ENCODE data around the gene DMRTA2. TPM values are rescaled to one million over a fixed set of nuclear protein-coding genes. Genes with fewer than 3 reads are reported as not detected.

Gene DMRTA2
- total and polyA plus RNA-seq, 2 of the 8 experiments (the other 6 are each of a cell fraction or from before 2014, with no cell fraction given): not detected

DNA sequence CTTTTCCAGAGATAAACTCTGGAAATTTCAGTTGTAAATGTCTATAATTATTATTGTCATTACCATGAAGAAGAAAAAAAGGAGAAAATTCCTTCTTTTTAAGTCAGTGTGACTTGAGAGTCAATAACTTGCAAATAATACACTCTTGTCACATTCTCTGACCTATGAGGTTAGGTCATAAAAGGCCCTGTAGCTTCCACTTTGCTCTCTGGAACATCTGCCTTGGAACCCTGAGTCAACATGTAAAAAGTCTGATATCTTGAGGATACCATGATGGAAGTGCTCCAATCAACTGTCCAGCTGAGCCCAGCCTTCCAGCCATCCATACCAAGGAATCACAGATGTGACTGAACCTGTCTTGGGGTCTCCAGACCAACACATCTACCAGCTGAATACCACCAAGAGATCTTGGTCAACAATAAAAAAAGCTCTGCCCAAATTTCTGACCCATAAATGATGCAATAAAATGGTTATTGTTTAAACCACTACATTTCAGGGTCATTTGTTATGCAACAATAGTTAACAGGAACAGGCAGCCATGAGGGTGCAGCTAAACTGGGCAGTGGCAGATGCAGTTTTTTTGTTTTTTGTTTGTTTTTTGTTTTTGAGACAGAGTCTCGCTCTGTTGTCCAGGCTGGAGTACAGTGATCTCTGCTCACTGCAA lies 10.3 kb downstream of the DMRTA2 start:
- Histone ChIP-seq H2BK20ac (ENCODE audit: low read length) (no peak overlapping the region), H2BK120ac (replicated peaks; ENCODE audit: low read depth, low read length) (no peak overlapping the region), H4K8ac (ENCODE audit: extremely low read depth, insufficient read depth, low read length) (no peak overlapping the region), H2BK15ac (ENCODE audit: low read length) (no peak overlapping the region), H4K5ac (ENCODE audit: insufficient read length, low read depth, low read length) (no peak overlapping the region), H3K18ac (ENCODE audit: extremely low read depth, low read length) (no peak overlapping the region), H3K4me2 (ENCODE audit: insufficient read depth in 1 of 2, low read depth in 2 of 2, low read length in 2 of 2) (no peak overlapping the region), H4K20me1 (replicated peaks in 1 of 2; ENCODE audit: control insufficient read depth in 1 of 2, insufficient read depth in 2 of 2, low read length in 2 of 2) (peaks cover 3 to 12% of the 10 kb centered on the region in 2 experiments), H3K27ac (ENCODE audit: low read depth, low read length) (no peak overlapping the region), H3K56ac (replicated peaks; ENCODE audit: insufficient read length, low read depth, low read length) (no peak overlapping the region), H2BK12ac (ENCODE audit: low read depth, low read length) (no peak overlapping the region), H2AK5ac (ENCODE audit: low read depth, low read length) (no peak overlapping the region), H3K36me3 (ENCODE audit: control insufficient read depth in 2 of 4, insufficient read depth in 4 of 4, low read length in 3 of 4) (no peaks in the 10 kb centered on the region), H3K23me2 (ENCODE audit: low read depth, low read length) (peaks cover 1% of the 10 kb centered on the region), H3K79me2 (ENCODE audit: control insufficient read depth in 1 of 2, insufficient read depth in 2 of 2, low read length in 2 of 2) (no peaks in the 10 kb centered on the region), H3K9ac (replicated peaks in 1 of 4; ENCODE audit: extremely low read depth in 1 of 4, low read depth in 3 of 4, low read length in 3 of 4) (no peak overlapping the region), H3K4me3 (ENCODE audit: extremely low read depth in 1 of 4, insufficient read depth in 2 of 4, low read depth in 3 of 4, low read length in 4 of 4) (no peak overlapping the region), H3K4me1 (replicated peaks in 1 of 4; ENCODE audit: control insufficient read depth in 3 of 4, insufficient read depth in 4 of 4, low read length in 3 of 4) (peaks cover 0 to 12% (median 8%) of the 10 kb centered on the region in 4 experiments; a peak in 5 of 7 replicates), H3K9me3 (ENCODE audit: insufficient read depth in 2 of 2, low read depth in 1 of 2, low read length in 1 of 2) (peaks cover 0 to 3% of the 10 kb centered on the region in 2 experiments; a peak in 1 of 4 replicates), H3K14ac (ENCODE audit: insufficient read length) (no peak overlapping the region), H3K27me3 (replicated peaks in 1 of 4; ENCODE audit: control insufficient read depth in 3 of 4, extremely low read depth in 1 of 4, insufficient read depth in 3 of 4, low read length in 3 of 4) (peaks cover 50 to 58% (median 53%) of the 10 kb centered on the region in 4 experiments), H3K4ac (replicated peaks; ENCODE audit: insufficient read length, low read depth, low read length) (no peak overlapping the region), H2BK5ac (ENCODE audit: low read depth, low read length) (no peak overlapping the region), H2AFZ (ENCODE audit: low read length) (no peak overlapping the region), H4K91ac (replicated peaks; ENCODE audit: insufficient read length, low read length) (no peak overlapping the region), H3K79me1 (ENCODE audit: low read depth, low read length) (no peaks in the 10 kb centered on the region), H3K23ac (ENCODE audit: insufficient read length) (no peak overlapping the region)
- FAIRE-seq (no peak), DNase-seq (ENCODE audit: low read depth in 1 of 2, low spot score in 2 of 2) (no peak)
- ChIA-PET CTCF (ENCODE audit: partially characterized antibody) (interaction anchor here (1.2 to 3.8 kb wide), 5 partner anchors 11 to 192 kb away, joined by 4 to 30 read pairs (median 6); no protein-coding TSS in a partner anchor), POLR2A (ENCODE audit: partially characterized antibody) (interaction anchor here (1.4 kb wide), 1 partner anchor 12 kb away, joined by 3 read pairs; no protein-coding TSS in a partner anchor)
- 90% methylated on average over 1 of the region's 1 CpG; no CpG with 5 or more reads in 1 of the 2 experiments for WGBS, 2 experiments (ENCODE audit: extremely low coverage in 1 of 2, insufficient coverage in 1 of 2, insufficient read length in 1 of 2, insufficient replicate concordance in 2 of 2, low coverage in 1 of 2, low lambda C conversion rate in 2 of 2, missing lambda C conversion rate in 1 of 2)
- TF ChIP-seq RFX5 (IDR thresholded peaks at IDR 0.05; ENCODE audit: borderline replicate concordance, low read depth, low read length) (no peak), JUND (IDR thresholded peaks at IDR 0.05; ENCODE audit: low read length) (no peak), GABPA (IDR thresholded peaks at IDR 0.05; ENCODE audit: borderline replicate concordance, insufficient read depth, low read length) (no peak), HDAC2 (IDR thresholded peaks at IDR 0.05; ENCODE audit: borderline replicate concordance in 1 of 2, low read depth in 2 of 2, low read length in 2 of 2) (no peak), FOSL1 (IDR thresholded peaks at IDR 0.05; ENCODE audit: insufficient read depth, low read depth, low read length) (no peak), POLR2AphosphoS5 (IDR thresholded peaks at IDR 0.05; ENCODE audit: low read depth, low read length) (no peak), BCL11A (IDR thresholded peaks at IDR 0.05; ENCODE audit: low read depth in 2 of 2, low read length in 2 of 2) (no peak), CBX8 (IDR thresholded peaks at IDR 0.05; ENCODE audit: borderline replicate concordance, low read depth, low read length) (no peak), JUN (IDR thresholded peaks at IDR 0.05; ENCODE audit: low read depth, low read length) (no peak), SUZ12 (IDR thresholded peaks at IDR 0.05; ENCODE audit: low read length) (no peak), SIRT6 (IDR thresholded peaks at IDR 0.05; ENCODE audit: low read length) (no peak), EZH2 (IDR thresholded peaks at IDR 0.05; ENCODE audit: low read depth, low read length, severe bottlenecking) (no peak)

All from H1 (cell line).